ENCODE measurements around the gene MBP.
"Not testable (repeated sequence)": the region's sequence is repeated elsewhere in the genome, so short reads cannot be mapped to it uniquely, and the experiment has no call there.

MBP gene

GRCh38 chr18:76972241-76972640 is 160.3 kb downstream of the MBP start:
- Histone ChIP-seq H3K9me3 (ENCODE audit: control insufficient read depth, low read length) (no peaks in the 10 kb centered on the region), H3K9ac (ENCODE audit: low read length) (no peak overlapping the region), H3K36me3 (ENCODE audit: control insufficient read depth, insufficient read depth, low read length) (no peaks in the 10 kb centered on the region), H3K4me3 (ENCODE audit: low read length) (no peak overlapping the region), H3K27me3 (ENCODE audit: control insufficient read depth, insufficient read depth, low read length) (no peaks in the 10 kb centered on the region), H3K4me1 (ENCODE audit: control insufficient read depth, insufficient read depth, low read length) (peaks cover 5% of the 10 kb centered on the region)

DNA sequence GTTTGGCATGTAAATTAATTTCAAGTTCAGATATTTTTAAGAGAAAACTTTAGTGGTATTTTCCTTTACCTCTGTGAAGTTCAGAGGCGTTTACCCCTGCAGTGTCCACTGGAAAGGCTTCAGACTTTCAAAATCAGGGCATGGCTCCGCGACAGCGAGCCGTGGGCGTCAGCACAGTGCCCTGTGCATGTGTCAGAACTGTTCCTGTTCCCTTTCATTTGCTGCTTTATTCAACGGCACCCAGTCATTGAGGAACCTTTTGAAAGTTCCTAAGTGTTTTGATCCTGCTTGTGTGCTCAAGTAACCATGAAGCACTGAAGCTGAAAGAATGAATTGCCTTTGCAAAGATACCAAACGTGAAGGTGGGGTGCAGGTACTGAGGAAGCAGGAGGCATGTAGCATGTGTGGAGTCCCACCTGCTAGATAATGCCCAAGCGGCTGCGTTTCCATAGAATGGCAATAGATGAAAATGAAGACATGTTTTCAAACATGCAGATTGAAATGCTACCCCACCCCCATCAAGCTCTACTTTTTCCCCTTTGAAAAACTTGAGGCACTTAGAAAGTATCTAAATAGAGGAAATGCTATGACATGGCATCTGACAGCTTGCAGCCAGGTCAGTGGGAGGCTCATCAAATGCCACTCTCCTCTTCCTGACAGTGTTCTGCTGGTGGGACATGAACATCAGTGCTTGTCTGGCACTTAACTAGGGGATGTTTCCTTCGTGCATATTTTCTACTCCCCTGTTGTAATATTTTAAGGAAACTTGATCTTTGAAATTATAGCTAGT is 161.6 kb downstream of the MBP start:
- peaks cover 6% of the 10 kb centered on the region for H3K4me1 ChIP-seq (ENCODE audit: control insufficient read depth, insufficient read depth, low read length)
- H3K9me3 ChIP-seq (ENCODE audit: control insufficient read depth, low read length) = no peaks in the 10 kb centered on the region
- no peaks in the 10 kb centered on the region for H3K36me3 ChIP-seq (ENCODE audit: control insufficient read depth, insufficient read depth, low read length)
- no peak overlapping the region for H3K9ac ChIP-seq (ENCODE audit: low read length)
- H3K27me3 ChIP-seq (ENCODE audit: control insufficient read depth, insufficient read depth, low read length) = no peaks in the 10 kb centered on the region
- H3K4me3 ChIP-seq (ENCODE audit: low read length) = no peak overlapping the region

GRCh38 chr18:76967721-76968472 is 164.7 kb downstream of the MBP start:
- Histone ChIP-seq H3K9ac (ENCODE audit: low read length) (no peak overlapping the region), H3K4me3 (ENCODE audit: low read length) (no peak overlapping the region)

DNA sequence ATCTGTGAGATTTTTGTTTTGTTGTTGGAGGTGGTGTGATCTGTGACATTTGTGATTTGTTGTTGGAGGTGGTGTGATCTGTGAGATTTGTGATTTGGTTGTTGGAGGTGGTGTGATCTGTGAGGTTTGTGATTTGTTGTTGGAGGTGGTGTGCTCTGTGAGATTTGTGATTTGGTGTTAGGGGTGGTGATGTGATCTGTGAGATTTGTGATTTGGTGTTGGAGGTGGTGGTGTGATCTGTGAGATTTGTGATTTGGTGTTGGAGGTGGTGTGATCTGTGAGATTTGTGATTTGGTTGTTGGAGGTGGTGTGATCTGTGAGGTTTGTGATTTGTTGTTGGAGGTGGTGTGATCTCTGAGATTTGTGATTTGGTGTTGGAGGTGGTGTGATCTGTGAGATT is 165.3 kb downstream of the MBP start:
- H3K36me3 ChIP-seq (ENCODE audit: control insufficient read depth, insufficient read depth, low read length); H3K9me3 ChIP-seq (ENCODE audit: control insufficient read depth, low read length); H3K4me1 ChIP-seq (ENCODE audit: control insufficient read depth, insufficient read depth, low read length); H3K4me3 ChIP-seq (ENCODE audit: low read length); H3K9ac ChIP-seq (ENCODE audit: low read length); H3K27me3 ChIP-seq (ENCODE audit: control insufficient read depth, insufficient read depth, low read length): not testable (repeated sequence)

More at GRCh38 chr18:76967721-76968472, 164.7 kb downstream of the MBP start:
- peaks cover 8% of the 10 kb centered on the region for H3K4me1 ChIP-seq (ENCODE audit: control insufficient read depth, insufficient read depth, low read length)
- H3K9me3 ChIP-seq (ENCODE audit: control insufficient read depth, low read length) = no peaks in the 10 kb centered on the region
- no peaks in the 10 kb centered on the region for H3K27me3 ChIP-seq (ENCODE audit: control insufficient read depth, insufficient read depth, low read length)
- H3K36me3 ChIP-seq (ENCODE audit: control insufficient read depth, insufficient read depth, low read length) = no peaks in the 10 kb centered on the region

DNA sequence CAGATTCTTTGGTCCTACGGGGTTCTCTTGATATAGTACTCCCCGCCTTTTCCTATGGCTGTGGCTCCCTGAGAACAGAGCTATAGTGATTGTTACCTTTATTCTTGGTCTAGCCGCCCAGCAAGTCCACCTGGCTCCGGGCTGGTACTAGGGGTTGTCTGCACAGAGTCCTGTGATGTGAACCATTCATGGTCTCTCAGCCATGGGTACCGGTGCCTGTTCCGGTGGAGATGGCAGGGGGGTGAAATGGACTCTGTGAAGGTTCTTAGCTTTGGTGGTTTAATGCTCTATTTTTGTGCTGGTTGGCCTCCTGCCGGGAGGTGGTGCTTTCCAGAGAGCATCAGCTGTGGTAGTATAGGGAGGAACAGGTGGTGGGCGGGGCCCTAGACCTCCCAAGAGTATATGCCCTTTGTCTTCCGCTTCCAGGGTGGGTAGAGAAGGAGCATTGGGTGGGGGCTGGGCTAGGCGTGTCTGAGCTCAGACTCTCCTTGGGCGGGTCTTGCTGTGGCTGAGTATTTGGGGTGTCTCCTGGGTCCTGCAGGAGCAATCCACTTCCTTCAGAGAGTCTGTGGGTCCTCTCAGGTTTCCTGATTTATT is 166.9 kb downstream of the MBP start:
- H3K27me3 ChIP-seq (ENCODE audit: control insufficient read depth, insufficient read depth, low read length); H3K36me3 ChIP-seq (ENCODE audit: control insufficient read depth, insufficient read depth, low read length); H3K4me1 ChIP-seq (ENCODE audit: control insufficient read depth, insufficient read depth, low read length); H3K9me3 ChIP-seq (ENCODE audit: control insufficient read depth, low read length); H3K9ac ChIP-seq (ENCODE audit: low read length); H3K4me3 ChIP-seq (ENCODE audit: low read length): not testable (repeated sequence)

DNA sequence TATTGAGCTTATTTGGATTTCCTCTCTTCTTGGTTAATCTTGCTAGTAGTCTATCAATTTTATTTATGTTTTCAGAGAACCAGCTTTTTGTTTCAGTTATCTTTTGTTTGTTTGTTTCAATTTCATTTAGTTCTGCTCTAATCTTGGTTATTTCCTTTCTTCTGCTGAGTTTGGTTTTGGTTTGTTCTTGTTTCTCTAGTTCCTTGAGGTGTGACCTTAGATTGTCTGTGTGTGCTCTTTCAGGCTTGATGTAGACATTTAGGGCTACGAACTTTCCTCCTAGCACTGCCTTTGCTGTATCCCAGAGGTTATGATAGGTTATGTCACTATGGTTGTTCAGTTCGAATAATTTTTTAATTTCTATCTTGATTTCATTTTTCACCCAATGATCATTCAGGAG is 168.6 kb downstream of the MBP start:
- H3K9ac ChIP-seq (ENCODE audit: low read length) = no peak overlapping the region
- H3K27me3 ChIP-seq (ENCODE audit: control insufficient read depth, insufficient read depth, low read length) = no peaks in the 10 kb centered on the region
- no peaks in the 10 kb centered on the region for H3K36me3 ChIP-seq (ENCODE audit: control insufficient read depth, insufficient read depth, low read length)
- peaks cover 18% of the 10 kb centered on the region for H3K4me1 ChIP-seq (ENCODE audit: control insufficient read depth, insufficient read depth, low read length)
- H3K4me3 ChIP-seq (ENCODE audit: low read length) = no peak overlapping the region
- no peaks in the 10 kb centered on the region for H3K9me3 ChIP-seq (ENCODE audit: control insufficient read depth, low read length)

DNA sequence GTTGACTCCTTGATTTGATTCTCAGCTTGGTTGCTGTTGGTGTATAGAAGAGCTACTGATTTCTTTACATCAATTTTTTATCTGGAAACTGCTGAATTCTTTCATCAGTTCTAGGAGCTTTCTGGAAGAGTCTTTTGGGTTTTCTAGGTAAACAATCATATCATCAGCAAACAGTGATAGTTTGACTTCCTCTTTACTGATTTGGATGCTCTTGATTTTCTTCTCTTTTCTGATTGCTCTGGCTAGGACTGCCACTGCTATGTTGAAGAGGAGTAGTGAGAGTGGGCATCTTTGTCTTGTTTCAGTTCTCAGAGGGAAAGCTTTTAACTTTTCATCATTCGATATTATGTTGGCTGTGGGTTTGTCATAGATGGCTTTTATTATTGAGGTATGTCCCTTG is 169.7 kb downstream of the MBP start:
- Histone ChIP-seq H3K9ac (ENCODE audit: low read length) (no peak overlapping the region), H3K36me3 (ENCODE audit: control insufficient read depth, insufficient read depth, low read length) (no peaks in the 10 kb centered on the region), H3K4me1 (ENCODE audit: control insufficient read depth, insufficient read depth, low read length) (peaks cover 24% of the 10 kb centered on the region), H3K27me3 (ENCODE audit: control insufficient read depth, insufficient read depth, low read length) (no peaks in the 10 kb centered on the region), H3K9me3 (ENCODE audit: control insufficient read depth, low read length) (no peaks in the 10 kb centered on the region), H3K4me3 (ENCODE audit: low read length) (no peak overlapping the region)

GRCh38 chr18:76960528-76961035 is 172.0 kb downstream of the MBP start:
- Histone ChIP-seq H3K9me3 (ENCODE audit: control insufficient read depth, low read length) (no peaks in the 10 kb centered on the region), H3K9ac (ENCODE audit: low read length) (no peak overlapping the region), H3K4me1 (ENCODE audit: control insufficient read depth, insufficient read depth, low read length) (peaks cover 37% of the 10 kb centered on the region)

GRCh38 chr18:76959605-76960004 is 173.0 kb downstream of the MBP start:
- H3K4me1 ChIP-seq (ENCODE audit: control insufficient read depth, insufficient read depth, low read length) = peaks cover 40% of the 10 kb centered on the region
- H3K36me3 ChIP-seq (ENCODE audit: control insufficient read depth, insufficient read depth, low read length) = no peaks in the 10 kb centered on the region
- no peak overlapping the region for H3K4me3 ChIP-seq (ENCODE audit: low read length)
- no peak overlapping the region for H3K9ac ChIP-seq (ENCODE audit: low read length)
- no peaks in the 10 kb centered on the region for H3K27me3 ChIP-seq (ENCODE audit: control insufficient read depth, insufficient read depth, low read length)
- H3K9me3 ChIP-seq (ENCODE audit: control insufficient read depth, low read length) = no peaks in the 10 kb centered on the region

More at GRCh38 chr18:76960528-76961035, 172.0 kb downstream of the MBP start:
- Histone ChIP-seq H3K27me3 (ENCODE audit: control insufficient read depth, insufficient read depth, low read length) (no peaks in the 10 kb centered on the region), H3K36me3 (ENCODE audit: control insufficient read depth, insufficient read depth, low read length) (no peaks in the 10 kb centered on the region), H3K4me3 (ENCODE audit: low read length) (no peak overlapping the region)

- H3K4me3 ChIP-seq (ENCODE audit: low read length) = no peak overlapping the region
- no peak overlapping the region for H3K9ac ChIP-seq (ENCODE audit: low read length)
- H3K4me1 ChIP-seq (ENCODE audit: control insufficient read depth, insufficient read depth, low read length) = peaks cover 42% of the 10 kb centered on the region
- H3K9me3 ChIP-seq (ENCODE audit: control insufficient read depth, low read length) = no peaks in the 10 kb centered on the region
- no peaks in the 10 kb centered on the region for H3K36me3 ChIP-seq (ENCODE audit: control insufficient read depth, insufficient read depth, low read length)
- H3K27me3 ChIP-seq (ENCODE audit: control insufficient read depth, insufficient read depth, low read length) = no peaks in the 10 kb centered on the region
These were observed 173.8 kb downstream of the MBP start for GRCh38 chr18:76958692-76959341.

- H3K4me1 ChIP-seq (ENCODE audit: control insufficient read depth, insufficient read depth, low read length) = peaks cover 54% of the 10 kb centered on the region
- H3K36me3 ChIP-seq (ENCODE audit: control insufficient read depth, insufficient read depth, low read length) = no peaks in the 10 kb centered on the region
- no peaks in the 10 kb centered on the region for H3K27me3 ChIP-seq (ENCODE audit: control insufficient read depth, insufficient read depth, low read length)
- H3K9me3 ChIP-seq (ENCODE audit: control insufficient read depth, low read length) = no peaks in the 10 kb centered on the region
- no peak overlapping the region for H3K4me3 ChIP-seq (ENCODE audit: low read length)
- peak overlapping the region; percentile 26 for H3K9ac ChIP-seq (ENCODE audit: low read length)
These were observed 174.9 kb downstream of the MBP start for GRCh38 chr18:76957384-76958355.

All from mucosa of stomach (tissue), 1 donor.